Stomach smooth muscle (tissue), 2 donors: ENCODE data around the gene TTC39C.

Experiments used
- H3K27ac ChIP-seq: one replicate; pipeline ENCODE4 v1.7.0; 2013; ENCODE audit warnings: mild to moderate bottlenecking, low read length, inconsistent platforms
- H3K27me3 ChIP-seq, 2 donors: one replicate each; pipeline ENCODE4 v1.7.0; 2013; ENCODE audit warnings: low read length in 2 of 2; ENCODE audit not compliant: insufficient read depth in 2 of 2, control insufficient read depth in 1 of 2
- H3K36me3 ChIP-seq, 2 donors: one replicate each; pipeline ENCODE4 v1.7.0; 2013; ENCODE audit warnings: low read length in 2 of 2; ENCODE audit not compliant: control insufficient read depth in 2 of 2, insufficient read depth in 2 of 2
- H3K4me1 ChIP-seq: one replicate; pipeline ENCODE4 v1.7.0; 2013; ENCODE audit warnings: low read length; ENCODE audit not compliant: control insufficient read depth, insufficient read depth
- H3K4me3 ChIP-seq, 2 donors: one replicate each; pipeline ENCODE4 v1.7.0; 2013; ENCODE audit warnings: low read length in 2 of 2
- H3K9ac ChIP-seq, 2 donors: one replicate each; pipeline ENCODE4 v1.7.0; 2013; ENCODE audit warnings: low read length in 2 of 2, mild to moderate bottlenecking in 1 of 2
- H3K9me3 ChIP-seq, 2 donors: one replicate each; pipeline ENCODE4 v1.7.0; 2013; ENCODE audit warnings: low read length in 2 of 2; ENCODE audit not compliant: control insufficient read depth in 2 of 2
- donor health status: healthy.
- donor health status: Pancreatic carcinoma.

Gene TTC39C

DNA sequence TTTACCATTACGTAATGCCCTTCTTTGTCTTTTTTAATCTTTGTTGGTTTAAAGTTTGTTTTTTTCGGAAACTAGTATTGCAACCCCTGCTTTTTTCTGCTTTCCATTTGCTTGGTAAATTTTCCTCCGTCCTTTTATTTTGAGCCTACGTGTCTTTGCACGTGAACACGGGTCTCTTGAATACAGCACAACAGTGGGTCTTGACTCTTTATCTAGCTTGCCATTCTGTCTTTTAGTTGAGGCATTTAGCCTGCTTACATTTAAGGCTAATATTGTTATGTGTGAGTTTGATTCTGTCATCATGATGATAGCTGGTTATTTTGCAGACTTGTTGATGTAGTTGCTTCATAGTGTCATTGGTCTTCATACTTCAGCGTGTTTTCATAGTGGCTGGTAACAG is 37.5 kb upstream of the TTC39C start:
- peaks cover 10% of the 10 kb centered on the region for H3K4me1 ChIP-seq
- no peaks in the 10 kb centered on the region for H3K9me3 ChIP-seq
- H3K9ac ChIP-seq = no peak overlapping the region
- no peaks in the 10 kb centered on the region for H3K27me3 ChIP-seq
- H3K36me3 ChIP-seq = no peaks in the 10 kb centered on the region
- H3K4me3 ChIP-seq = no peak overlapping the region
- no peak overlapping the region for H3K27ac ChIP-seq

DNA sequence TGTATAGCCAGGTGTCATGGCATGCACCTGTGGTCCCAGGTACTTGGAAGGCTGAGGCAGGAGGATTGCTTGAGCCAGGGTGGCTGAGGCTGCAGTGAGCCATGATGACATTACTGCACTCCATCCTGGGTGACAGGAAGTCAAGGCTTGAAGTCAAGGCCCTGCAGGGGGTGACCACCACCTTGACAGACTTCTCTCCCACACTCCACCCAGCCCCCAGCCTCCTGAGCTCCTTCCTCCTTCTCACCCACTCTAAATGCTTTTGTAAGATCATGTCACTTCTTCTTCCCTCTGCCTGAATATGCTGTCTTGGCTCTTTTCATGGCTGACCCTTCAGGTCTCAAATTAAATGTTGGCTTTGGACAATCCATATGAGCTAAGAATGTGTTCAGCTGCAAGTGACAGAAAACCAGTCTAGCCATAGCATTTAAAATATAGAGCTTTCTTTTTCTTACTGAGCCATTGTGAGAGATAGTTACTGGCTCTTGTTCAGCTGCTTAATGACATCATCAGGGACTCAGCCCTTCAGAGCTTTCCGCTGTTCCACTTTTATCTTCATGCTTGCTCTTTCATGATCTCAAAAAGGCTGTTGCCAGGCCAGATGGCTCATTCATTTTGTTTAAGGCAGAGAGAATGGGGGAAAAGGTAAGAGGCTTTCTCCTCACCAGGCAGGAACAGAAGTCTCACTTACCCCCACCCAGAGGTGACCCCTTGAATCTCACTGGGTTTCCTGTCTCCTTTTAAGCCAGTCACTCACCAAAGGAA is 36.7 kb upstream of the TTC39C start:
- H3K27me3 ChIP-seq = no peaks in the 10 kb centered on the region
- H3K9ac ChIP-seq = no peak overlapping the region
- H3K4me1 ChIP-seq = peaks cover 17% of the 10 kb centered on the region
- no peaks in the 10 kb centered on the region for H3K9me3 ChIP-seq
- no peak overlapping the region for H3K4me3 ChIP-seq
- no peak overlapping the region for H3K27ac ChIP-seq
- no peaks in the 10 kb centered on the region for H3K36me3 ChIP-seq

- Histone ChIP-seq H3K9ac (peak overlapping the region; percentile 78 to 89), H3K9me3 (no peaks in the 10 kb centered on the region), H3K4me1 (peaks cover 22% of the 10 kb centered on the region), H3K36me3 (no peaks in the 10 kb centered on the region), H3K27ac (peak overlapping the region; percentile 92), H3K4me3 (peak overlapping the region; percentile 26 to 66), H3K27me3 (no peaks in the 10 kb centered on the region)
These were observed 33.1 kb upstream of the TTC39C start for GRCh38 chr18:23981369-23981980.

GRCh38 chr18:23982155-23983079 is 32.1 kb upstream of the TTC39C start:
- Histone ChIP-seq H3K36me3 (no peaks in the 10 kb centered on the region), H3K27me3 (no peaks in the 10 kb centered on the region), H3K9me3 (no peaks in the 10 kb centered on the region), H3K4me1 (peaks cover 22% of the 10 kb centered on the region), H3K27ac (peak overlapping the region; percentile 92), H3K9ac (peak overlapping the region; percentile 78 to 89), H3K4me3 (peak overlapping the region; percentile 26 to 66)

GRCh38 chr18:23983112-23983511 is 31.4 kb upstream of the TTC39C start:
- no peaks in the 10 kb centered on the region for H3K9me3 ChIP-seq
- H3K36me3 ChIP-seq = no peaks in the 10 kb centered on the region
- H3K27ac ChIP-seq = peak overlapping the region; percentile 92
- H3K4me1 ChIP-seq = peaks cover 22% of the 10 kb centered on the region
- no peaks in the 10 kb centered on the region for H3K27me3 ChIP-seq
- H3K4me3 ChIP-seq = no peak overlapping the region
- peak overlapping the region in 1 of 2 donors; percentile 78 for H3K9ac ChIP-seq

GRCh38 chr18:23986600-23987359 is 27.8 kb upstream of the TTC39C start:
- Histone ChIP-seq H3K4me3 (no peak overlapping the region), H3K9me3 (no peaks in the 10 kb centered on the region), H3K9ac (no peak overlapping the region), H3K4me1 (peaks cover 15% of the 10 kb centered on the region), H3K27ac (no peak overlapping the region), H3K36me3 (no peaks in the 10 kb centered on the region), H3K27me3 (no peaks in the 10 kb centered on the region)

DNA sequence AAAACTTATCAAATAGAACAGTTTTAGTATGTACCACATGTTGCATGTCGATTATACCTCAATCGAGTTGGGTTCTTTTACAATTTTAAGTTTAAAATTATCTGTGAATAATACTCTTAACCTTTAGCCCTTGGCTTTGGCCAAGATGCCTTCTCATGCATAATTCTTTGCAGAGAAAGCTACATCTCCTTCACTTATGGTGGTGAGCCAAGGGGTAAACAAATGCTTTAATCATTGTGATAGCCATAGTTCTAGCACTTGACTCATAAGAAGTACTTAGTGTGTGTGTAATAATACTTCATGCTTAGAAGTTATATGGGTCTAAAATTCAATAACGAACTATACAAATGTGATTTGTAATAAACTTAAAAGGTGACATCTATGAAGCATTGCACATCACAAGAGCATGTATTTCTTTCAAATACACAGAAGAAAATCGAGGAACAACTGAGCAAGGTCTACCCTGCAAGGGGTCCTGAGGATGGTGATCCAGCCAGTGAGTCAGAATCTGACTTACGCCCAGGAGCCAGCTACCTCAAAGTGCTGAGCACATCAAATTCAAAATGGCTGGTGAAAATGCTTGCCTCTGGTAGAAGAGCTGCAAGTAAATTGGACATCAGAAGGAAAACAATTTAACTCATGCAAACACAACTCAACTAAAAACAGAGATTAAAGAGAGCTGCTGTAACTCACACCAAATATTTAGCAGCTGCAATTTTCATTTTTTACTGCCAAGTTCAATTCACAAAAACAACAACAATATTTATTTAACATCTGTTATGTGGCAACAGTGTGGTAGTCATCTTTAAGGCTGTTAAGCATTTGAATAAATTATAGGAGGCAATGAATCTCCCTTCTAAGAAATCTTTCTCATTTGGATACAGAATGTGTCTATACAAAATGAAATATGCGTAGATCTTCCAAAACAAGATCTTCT is 23.8 kb upstream of the TTC39C start:
- Histone ChIP-seq H3K9ac (no peak overlapping the region), H3K27me3 (no peaks in the 10 kb centered on the region), H3K9me3 (no peaks in the 10 kb centered on the region), H3K27ac (no peak overlapping the region), H3K36me3 (no peaks in the 10 kb centered on the region), H3K4me3 (no peak overlapping the region), H3K4me1 (peaks cover 13% of the 10 kb centered on the region)

GRCh38 chr18:23992089-23992940 is 22.2 kb upstream of the TTC39C start:
- H3K4me3 ChIP-seq = no peak overlapping the region
- no peak overlapping the region for H3K9ac ChIP-seq
- H3K27ac ChIP-seq = no peak overlapping the region
- no peaks in the 10 kb centered on the region for H3K27me3 ChIP-seq
- H3K36me3 ChIP-seq = no peaks in the 10 kb centered on the region
- H3K4me1 ChIP-seq = peaks cover 13% of the 10 kb centered on the region
- H3K9me3 ChIP-seq = no peaks in the 10 kb centered on the region

DNA sequence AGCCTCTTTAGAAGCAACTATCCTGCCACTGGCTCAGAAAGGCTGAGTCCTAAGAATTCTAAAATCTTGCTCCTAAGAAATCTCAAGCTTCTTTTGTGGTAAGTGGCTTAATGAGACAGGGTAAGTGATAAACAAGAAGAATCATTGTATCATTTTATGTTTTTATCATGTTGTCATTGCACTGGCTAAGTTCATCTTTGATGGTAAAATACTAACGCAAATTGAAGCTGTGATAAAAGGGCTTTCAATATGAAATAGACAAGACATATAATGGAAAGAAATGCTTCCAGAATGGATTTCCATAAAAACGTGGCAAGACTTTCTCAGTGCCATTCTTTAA is 21.6 kb upstream of the TTC39C start:
- Histone ChIP-seq H3K36me3 (no peaks in the 10 kb centered on the region), H3K27me3 (no peaks in the 10 kb centered on the region), H3K4me3 (no peak overlapping the region), H3K27ac (no peak overlapping the region), H3K4me1 (peaks cover 13% of the 10 kb centered on the region), H3K9ac (no peak overlapping the region), H3K9me3 (no peaks in the 10 kb centered on the region)
